ENCODE data around the gene NMT2. TPM values are rescaled to one million over a fixed set of nuclear protein-coding genes. Genes with fewer than 3 reads are reported as not detected.

NMT2 gene
- total RNA-seq, 1 donor from 2014 or later = 25.4 TPM

DNA sequence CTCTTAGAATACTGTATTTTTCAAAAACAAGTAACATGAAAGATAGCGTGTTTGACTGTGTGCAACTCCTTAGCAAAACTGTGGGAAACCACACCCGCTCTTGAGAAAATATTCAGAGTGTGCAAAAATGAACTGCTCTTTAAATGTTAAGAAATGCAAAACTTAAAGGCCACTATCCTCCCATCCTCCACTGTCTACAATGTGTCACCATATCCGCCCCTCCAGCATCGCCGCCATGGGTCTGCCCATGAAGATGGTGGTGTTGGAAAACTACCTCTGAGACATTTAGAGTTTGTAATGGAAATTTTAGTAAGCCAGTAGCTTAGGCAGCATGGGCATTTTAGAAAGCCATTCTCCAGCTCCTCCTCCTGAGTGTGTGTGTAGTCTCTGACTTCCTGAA is 20.1 kb upstream of the NMT2 start:
- no peaks in the 10 kb centered on the region for H3K79me2 ChIP-seq (ENCODE audit: low read depth)
- no peaks in the 10 kb centered on the region for H3K4me1 ChIP-seq
- no peak overlapping the region for H3K9ac ChIP-seq
- Mint-ChIP-seq H3K27me3 (ENCODE audit: insufficient read depth, low read depth) (peaks cover 2% of the 10 kb centered on the region), H3K4me1 (peaks cover 9% of the 10 kb centered on the region), H3K36me3 (peaks cover 2% of the 10 kb centered on the region), H3K9me3 (peaks cover 7% of the 10 kb centered on the region), H3K27ac (no peak overlapping the region), H3K4me3 (no peak overlapping the region)
- no peak overlapping the region for H3K4me3 ChIP-seq
- H3K36me3 ChIP-seq = no peaks in the 10 kb centered on the region
- H3K27ac ChIP-seq = no peak overlapping the region
- H2AFZ ChIP-seq (replicated peaks) = no peak overlapping the region
- no peaks in the 10 kb centered on the region for H4K20me1 ChIP-seq (ENCODE audit: low read depth)
- no peaks in the 10 kb centered on the region for H3F3A ChIP-seq (ENCODE audit: low read depth)
- no peaks in the 10 kb centered on the region for H3K9me3 ChIP-seq (ENCODE audit: low read depth)
- TF ChIP-seq, protein P1, sequence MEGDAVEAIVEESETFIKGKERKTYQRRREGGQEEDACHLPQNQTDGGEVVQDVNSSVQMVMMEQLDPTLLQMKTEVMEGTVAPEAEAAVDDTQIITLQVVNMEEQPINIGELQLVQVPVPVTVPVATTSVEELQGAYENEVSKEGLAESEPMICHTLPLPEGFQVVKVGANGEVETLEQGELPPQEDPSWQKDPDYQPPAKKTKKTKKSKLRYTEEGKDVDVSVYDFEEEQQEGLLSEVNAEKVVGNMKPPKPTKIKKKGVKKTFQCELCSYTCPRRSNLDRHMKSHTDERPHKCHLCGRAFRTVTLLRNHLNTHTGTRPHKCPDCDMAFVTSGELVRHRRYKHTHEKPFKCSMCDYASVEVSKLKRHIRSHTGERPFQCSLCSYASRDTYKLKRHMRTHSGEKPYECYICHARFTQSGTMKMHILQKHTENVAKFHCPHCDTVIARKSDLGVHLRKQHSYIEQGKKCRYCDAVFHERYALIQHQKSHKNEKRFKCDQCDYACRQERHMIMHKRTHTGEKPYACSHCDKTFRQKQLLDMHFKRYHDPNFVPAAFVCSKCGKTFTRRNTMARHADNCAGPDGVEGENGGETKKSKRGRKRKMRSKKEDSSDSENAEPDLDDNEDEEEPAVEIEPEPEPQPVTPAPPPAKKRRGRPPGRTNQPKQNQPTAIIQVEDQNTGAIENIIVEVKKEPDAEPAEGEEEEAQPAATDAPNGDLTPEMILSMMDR (IDR thresholded peaks at IDR 0.05) = no peak
- TF ChIP-seq EZH2phosphoT487 (IDR thresholded peaks at IDR 0.05) (no peak), EZH2 (IDR thresholded peaks at IDR 0.05) (no peak)
- H3K4me2 ChIP-seq = no peak overlapping the region
- DNase-seq (ENCODE audit: low spot score) = no peak
- H3K27me3 ChIP-seq = no peaks in the 10 kb centered on the region

DNA sequence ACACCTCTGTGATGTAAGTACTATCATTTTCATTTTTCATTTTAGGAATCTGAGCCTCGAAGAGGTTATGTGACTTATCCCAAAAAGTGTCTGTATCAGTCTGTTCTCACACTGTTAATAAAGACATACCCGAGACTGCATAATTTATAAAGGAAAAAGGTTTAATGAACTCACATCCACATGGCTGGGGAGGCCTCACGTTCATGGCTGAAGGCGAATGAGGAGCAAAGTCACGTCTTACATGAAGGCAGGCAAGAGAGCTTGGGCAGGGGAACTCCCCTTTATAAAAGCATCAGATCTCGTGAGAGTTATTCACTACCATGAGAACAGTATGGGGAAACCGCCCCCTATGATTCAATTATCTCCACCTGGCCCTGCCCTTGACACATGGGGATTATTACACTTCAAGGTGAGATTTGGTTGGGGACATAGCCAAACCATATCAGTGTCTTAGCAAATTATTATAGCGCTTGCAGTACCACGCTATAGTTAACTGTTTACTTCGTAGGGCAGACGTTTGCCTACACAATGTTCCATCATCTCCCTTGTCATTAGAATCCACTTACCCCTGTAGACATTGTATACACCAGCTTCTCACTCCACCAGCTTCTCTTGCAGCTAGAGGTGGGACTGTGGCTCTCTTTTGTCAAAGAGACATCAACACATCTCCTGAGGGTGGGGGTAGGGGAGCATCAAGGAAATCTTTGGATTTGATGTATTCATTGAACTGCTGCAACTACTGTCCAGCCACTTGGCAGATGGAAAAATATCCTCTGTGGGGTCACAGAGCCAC is 15.4 kb upstream of the NMT2 start:
- no peak overlapping the region for H3K4me2 ChIP-seq
- H3K4me1 Mint-ChIP-seq = no peaks in the 10 kb centered on the region
- H3K4me3 Mint-ChIP-seq = no peak overlapping the region
- H3K9me3 Mint-ChIP-seq = peaks cover 7% of the 10 kb centered on the region
- H3K36me3 ChIP-seq = no peaks in the 10 kb centered on the region
- H3K79me2 ChIP-seq (ENCODE audit: low read depth) = no peaks in the 10 kb centered on the region
- no peak overlapping the region for H3K27ac Mint-ChIP-seq
- H3F3A ChIP-seq (ENCODE audit: low read depth) = no peaks in the 10 kb centered on the region
- H3K9ac ChIP-seq = no peak overlapping the region
- H3K27me3 Mint-ChIP-seq (ENCODE audit: insufficient read depth, low read depth) = peaks cover 7% of the 10 kb centered on the region
- no peak overlapping the region for H3K27ac ChIP-seq
- DNase-seq (ENCODE audit: low spot score) = no peak
- TF ChIP-seq EZH2phosphoT487 (IDR thresholded peaks at IDR 0.05) = no peak
- TF ChIP-seq, protein P1 (IDR thresholded peaks at IDR 0.05) = no peak
- no peaks in the 10 kb centered on the region for H3K9me3 ChIP-seq (ENCODE audit: low read depth)
- H3K4me3 ChIP-seq = no peak overlapping the region
- no peaks in the 10 kb centered on the region for H3K4me1 ChIP-seq
- no peaks in the 10 kb centered on the region for H4K20me1 ChIP-seq (ENCODE audit: low read depth)
- peaks cover 2% of the 10 kb centered on the region for H3K36me3 Mint-ChIP-seq
- no peak overlapping the region for H2AFZ ChIP-seq (replicated peaks)
- H3K27me3 ChIP-seq = no peaks in the 10 kb centered on the region

DNA sequence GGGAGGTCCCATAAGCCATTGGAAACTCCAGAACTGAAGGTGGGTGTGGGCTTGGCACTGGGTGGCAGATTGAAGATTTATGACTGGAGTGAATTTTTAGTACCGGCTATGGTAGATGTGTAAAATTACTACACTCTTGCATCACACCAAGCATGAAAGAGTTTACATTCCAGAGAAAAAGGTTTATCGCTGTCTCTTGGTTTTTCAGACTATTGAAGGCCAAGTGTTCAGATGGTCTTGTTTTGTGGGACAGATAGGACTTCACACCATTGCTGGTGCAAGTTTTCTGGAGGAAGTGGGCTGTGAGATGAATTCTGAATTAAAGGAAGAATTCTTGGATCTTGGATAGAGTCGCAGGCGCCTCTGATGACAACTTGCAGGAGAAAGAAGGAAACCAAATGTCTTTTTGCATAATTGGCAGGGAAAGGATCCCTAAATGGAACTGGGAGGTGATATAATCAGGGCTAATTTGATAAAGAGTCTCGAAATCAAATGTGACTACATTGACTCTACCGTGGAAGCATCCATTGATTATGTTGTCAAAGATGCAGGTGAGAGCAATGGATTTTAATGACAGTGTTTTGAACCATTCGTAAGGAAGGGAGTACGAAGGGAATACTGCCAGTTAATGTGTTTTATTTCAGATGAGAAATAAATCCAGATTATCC is 14.2 kb upstream of the NMT2 start:
- no peak overlapping the region for H3K27ac ChIP-seq
- H3K36me3 ChIP-seq = no peaks in the 10 kb centered on the region
- no peak overlapping the region for H3K4me3 ChIP-seq
- Mint-ChIP-seq H3K9me3 (peaks cover 7% of the 10 kb centered on the region), H3K27me3 (ENCODE audit: insufficient read depth, low read depth) (peaks cover 7% of the 10 kb centered on the region), H3K27ac (no peak overlapping the region), H3K4me3 (no peak overlapping the region), H3K4me1 (no peaks in the 10 kb centered on the region), H3K36me3 (peaks cover 2% of the 10 kb centered on the region)
- H3F3A ChIP-seq (ENCODE audit: low read depth) = no peaks in the 10 kb centered on the region
- H3K9ac ChIP-seq = no peak overlapping the region
- TF ChIP-seq EZH2 (IDR thresholded peaks at IDR 0.05) = no peak
- no peak for TF ChIP-seq EZH2phosphoT487 (IDR thresholded peaks at IDR 0.05)
- TF ChIP-seq, protein P1 (IDR thresholded peaks at IDR 0.05) = no peak
- H3K9me3 ChIP-seq (ENCODE audit: low read depth) = no peaks in the 10 kb centered on the region
- DNase-seq (ENCODE audit: low spot score) = no peak
- H2AFZ ChIP-seq (replicated peaks) = no peak overlapping the region
- no peaks in the 10 kb centered on the region for H4K20me1 ChIP-seq (ENCODE audit: low read depth)
- H3K79me2 ChIP-seq (ENCODE audit: low read depth) = no peaks in the 10 kb centered on the region
- H3K27me3 ChIP-seq = no peaks in the 10 kb centered on the region
- H3K4me1 ChIP-seq = no peaks in the 10 kb centered on the region
- no peak overlapping the region for H3K4me2 ChIP-seq
